Upper lobe of left lung (tissue), 4 donors: ENCODE results near the gene OGFRL1.

ENCODE experiments used
- POLR2A ChIP-seq, 4 donors: fragments of 450-650 bp; IDR thresholded peaks; one replicate each; pipeline ENCODE4 v1.5.1; 2016 to 2017; ENCODE audit warnings: antibody characterized with exemption in 4 of 4, mild to moderate bottlenecking in 2 of 4
- POLR2AphosphoS5 ChIP-seq, 2 donors: sonication (generic); formaldehyde crosslinking; IDR thresholded peaks; one replicate each; pipeline ENCODE4 v1.5.1; 2017; ENCODE audit warnings: antibody characterized with exemption in 2 of 2
- TF ChIP-seq, protein P1 (sequence below), 6 experiments: fragments of 450-650 bp in 4 of 6; fragments of 200-600 bp in 2 of 6; sonication (generic) in 2 of 6; IDR thresholded peaks; one replicate each; pipeline ENCODE4 v1.5.1; 2016 to 2019; ENCODE audit warnings: antibody characterized with exemption in 6 of 6

DNA sequence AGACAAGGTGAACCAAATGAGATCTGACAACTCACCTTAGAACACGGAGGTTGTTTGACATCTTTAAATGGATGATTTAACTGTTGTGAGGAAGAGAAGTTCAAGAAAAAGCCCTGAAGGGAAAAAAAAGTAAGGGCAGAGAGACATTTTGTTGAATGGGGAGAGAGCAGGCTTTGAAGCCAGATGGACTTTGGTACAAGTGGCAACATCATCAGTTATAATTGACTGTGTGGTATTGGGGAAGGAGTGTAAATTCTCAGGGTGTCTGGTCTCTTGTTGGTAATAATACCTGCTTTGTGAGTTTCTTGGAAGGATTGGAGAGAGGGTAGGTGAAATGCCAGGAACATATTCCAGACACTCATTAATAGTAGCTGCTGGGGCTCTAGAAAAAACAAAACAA is 21.6 kb downstream of the OGFRL1 start:
- TF ChIP-seq, protein P1, sequence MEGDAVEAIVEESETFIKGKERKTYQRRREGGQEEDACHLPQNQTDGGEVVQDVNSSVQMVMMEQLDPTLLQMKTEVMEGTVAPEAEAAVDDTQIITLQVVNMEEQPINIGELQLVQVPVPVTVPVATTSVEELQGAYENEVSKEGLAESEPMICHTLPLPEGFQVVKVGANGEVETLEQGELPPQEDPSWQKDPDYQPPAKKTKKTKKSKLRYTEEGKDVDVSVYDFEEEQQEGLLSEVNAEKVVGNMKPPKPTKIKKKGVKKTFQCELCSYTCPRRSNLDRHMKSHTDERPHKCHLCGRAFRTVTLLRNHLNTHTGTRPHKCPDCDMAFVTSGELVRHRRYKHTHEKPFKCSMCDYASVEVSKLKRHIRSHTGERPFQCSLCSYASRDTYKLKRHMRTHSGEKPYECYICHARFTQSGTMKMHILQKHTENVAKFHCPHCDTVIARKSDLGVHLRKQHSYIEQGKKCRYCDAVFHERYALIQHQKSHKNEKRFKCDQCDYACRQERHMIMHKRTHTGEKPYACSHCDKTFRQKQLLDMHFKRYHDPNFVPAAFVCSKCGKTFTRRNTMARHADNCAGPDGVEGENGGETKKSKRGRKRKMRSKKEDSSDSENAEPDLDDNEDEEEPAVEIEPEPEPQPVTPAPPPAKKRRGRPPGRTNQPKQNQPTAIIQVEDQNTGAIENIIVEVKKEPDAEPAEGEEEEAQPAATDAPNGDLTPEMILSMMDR (IDR thresholded peaks at IDR 0.05): no peak
- no peak for TF ChIP-seq POLR2A (IDR thresholded peaks at IDR 0.05)
- TF ChIP-seq POLR2AphosphoS5 (IDR thresholded peaks at IDR 0.05): no peak
